Skeletal muscle tissue (tissue), 4 donors: ENCODE results near the gene R3HDM4. TPM values are rescaled to one million over a fixed set of nuclear protein-coding genes. Genes with fewer than 3 reads are reported as not detected.

ENCODE experiments used
- H3K27ac ChIP-seq: one replicate; pipeline ENCODE4 v1.7.0; 2013; ENCODE audit warnings: mild to moderate bottlenecking, low read depth, low read length, inconsistent platforms
- H3K27me3 ChIP-seq, 3 donors: one replicate each; pipeline ENCODE4 v1.7.0; 2013; ENCODE audit warnings: low read length in 3 of 3; ENCODE audit not compliant: control insufficient read depth in 3 of 3, insufficient read depth in 3 of 3
- H3K36me3 ChIP-seq, 3 donors: one replicate each; pipeline ENCODE4 v1.7.0; 2013; ENCODE audit warnings: low read length in 3 of 3; ENCODE audit not compliant: control insufficient read depth in 3 of 3, insufficient read depth in 3 of 3
- H3K4me1 ChIP-seq, 3 donors: one replicate each; pipeline ENCODE4 v1.7.0; 2013; ENCODE audit warnings: low read length in 3 of 3, mild to moderate bottlenecking in 3 of 3; ENCODE audit not compliant: control insufficient read depth in 3 of 3, insufficient read depth in 3 of 3
- H3K4me3 ChIP-seq, 3 donors: one replicate each; pipeline ENCODE4 v1.7.0; 2013; ENCODE audit warnings: low read length in 3 of 3
- H3K9ac ChIP-seq, 3 donors: one replicate each; pipeline ENCODE4 v1.7.0; 2013; ENCODE audit warnings: low read length in 3 of 3, mild to moderate bottlenecking in 3 of 3, moderate library complexity in 2 of 3, low read depth in 1 of 3
- H3K9me3 ChIP-seq, 3 donors: one replicate each; pipeline ENCODE4 v1.7.0; 2013; ENCODE audit warnings: low read length in 3 of 3; ENCODE audit not compliant: control insufficient read depth in 3 of 3
- total RNA-seq: library from RNA; depleted of rRNA; stranded (reverse); fragments of >200 nt; gene quantifications from one replicate; pipeline ENCODE4 v1.2.3, GENCODE V29; 2014
- donor health status: Osteomylitis.

The R3HDM4 gene
- total RNA-seq, 1 donor from 2014 or later, result 30.8 TPM

DNA sequence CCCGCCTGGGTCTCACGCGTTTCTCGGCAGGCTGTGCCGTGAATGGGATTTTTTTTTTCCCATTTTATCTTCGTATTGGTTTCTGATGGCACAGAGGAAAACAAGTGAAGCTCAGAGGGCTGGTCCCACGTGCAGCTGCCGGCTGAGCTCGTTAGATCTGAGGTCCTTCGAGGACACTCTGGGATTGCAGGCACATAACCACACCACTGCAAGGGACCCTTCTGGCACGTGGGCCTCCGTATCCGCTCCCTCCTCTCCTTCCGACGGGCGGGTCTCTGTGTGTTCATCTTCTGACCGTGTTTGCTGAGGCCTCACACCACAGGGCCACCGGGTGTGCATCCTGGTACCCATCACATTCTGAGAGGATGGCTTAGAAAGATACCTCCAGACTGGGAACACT is 36.9 kb downstream of the R3HDM4 start:
- Histone ChIP-seq H3K4me1 (peaks cover 0 to 4% (median 0%) of the 10 kb centered on the region in 3 donors), H3K36me3 (peaks cover 22 to 24% (median 24%) of the 10 kb centered on the region in 3 donors), H3K9me3 (no peaks in the 10 kb centered on the region), H3K27ac (no peak overlapping the region), H3K4me3 (no peak overlapping the region), H3K27me3 (no peaks in the 10 kb centered on the region), H3K9ac (no peak overlapping the region)

DNA sequence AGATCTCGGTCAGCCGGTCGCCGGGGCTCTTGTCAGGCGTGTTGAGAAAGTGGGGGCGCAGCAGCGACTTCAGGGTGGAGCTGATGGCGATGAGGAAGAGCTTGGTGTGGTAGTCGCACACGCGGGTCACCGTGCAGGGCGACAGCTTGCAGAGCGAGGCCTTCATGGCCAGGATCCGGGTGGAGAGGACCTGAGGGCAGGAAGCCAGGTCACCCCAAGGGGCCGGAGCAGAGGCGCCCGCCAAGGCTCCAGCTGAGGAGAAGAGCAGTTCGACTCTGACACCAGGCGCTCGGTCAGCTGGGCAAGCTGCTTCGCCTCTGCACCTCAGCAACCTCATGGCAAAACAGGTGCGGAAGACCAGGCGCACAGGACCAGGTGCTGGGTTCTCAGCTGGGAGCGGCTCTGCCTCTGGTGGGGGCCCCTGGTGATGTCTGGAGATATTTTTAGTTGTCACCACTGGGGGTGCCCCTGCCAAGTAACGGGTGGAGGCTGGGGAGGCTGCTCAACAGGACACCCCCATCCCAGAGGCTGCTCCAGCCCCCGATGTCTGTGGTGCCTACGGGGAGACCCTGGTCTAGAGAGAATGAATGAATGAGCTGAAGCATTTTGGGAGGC is 37.6 kb downstream of the R3HDM4 start:
- no peak overlapping the region for H3K27ac ChIP-seq
- no peak overlapping the region for H3K9ac ChIP-seq
- peaks cover 21 to 24% (median 22%) of the 10 kb centered on the region in 3 donors for H3K36me3 ChIP-seq
- H3K4me1 ChIP-seq, result peaks cover 0 to 4% (median 0%) of the 10 kb centered on the region in 3 donors
- H3K4me3 ChIP-seq, result no peak overlapping the region
- H3K9me3 ChIP-seq, result no peaks in the 10 kb centered on the region
- no peaks in the 10 kb centered on the region for H3K27me3 ChIP-seq

DNA sequence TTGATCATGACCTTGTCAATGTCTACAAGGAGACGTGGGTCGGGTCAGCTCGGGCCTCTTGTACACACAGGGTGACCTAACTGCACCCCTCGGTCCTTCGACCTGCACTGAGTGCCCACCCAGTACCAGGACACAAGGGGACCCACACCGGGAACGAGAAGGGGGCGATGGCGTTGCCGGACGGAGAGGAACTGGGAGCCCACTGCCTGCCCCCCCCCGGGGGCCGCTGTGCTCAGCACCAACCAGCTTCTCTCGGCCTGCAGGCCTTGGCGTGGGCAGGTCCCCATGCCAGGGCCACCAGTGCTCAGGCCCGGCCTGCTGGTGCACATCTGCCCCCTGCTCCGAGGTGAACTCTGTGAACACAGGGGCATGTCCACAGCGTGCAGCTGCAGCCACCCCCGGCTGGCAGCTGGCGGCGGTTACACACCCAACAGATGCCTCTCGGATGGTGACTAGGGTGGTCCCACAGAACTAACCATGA is 39.4 kb downstream of the R3HDM4 start:
- Histone ChIP-seq H3K4me1 (peaks cover 3 to 9% (median 4%) of the 10 kb centered on the region in 3 donors), H3K27ac (no peak overlapping the region), H3K27me3 (no peaks in the 10 kb centered on the region), H3K9ac (no peak overlapping the region), H3K4me3 (no peak overlapping the region), H3K36me3 (peaks cover 22 to 32% (median 22%) of the 10 kb centered on the region in 3 donors), H3K9me3 (no peaks in the 10 kb centered on the region)

DNA sequence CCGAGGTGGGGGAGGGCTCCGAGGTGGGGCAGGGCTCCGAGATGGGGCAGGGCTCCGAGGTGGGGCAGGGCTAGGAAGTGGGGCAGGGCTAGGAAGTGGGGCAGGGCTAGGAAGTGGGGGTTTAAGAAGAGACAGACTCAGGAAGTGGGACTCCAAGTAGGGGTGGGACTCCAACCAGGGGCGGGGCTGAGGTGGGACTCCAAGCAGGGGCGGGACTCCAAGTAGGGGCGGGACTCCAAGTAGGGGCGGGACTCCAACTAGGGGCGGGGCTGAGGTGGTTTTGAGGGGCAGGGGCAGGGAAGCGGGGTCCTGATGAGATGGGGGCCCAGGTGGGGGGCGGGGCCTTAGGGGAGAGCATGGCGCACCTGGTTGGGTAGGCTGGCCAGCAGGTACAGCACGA is 39.9 kb downstream of the R3HDM4 start:
- Histone ChIP-seq H3K36me3 (peaks cover 26 to 37% (median 28%) of the 10 kb centered on the region in 3 donors), H3K9ac (no peak overlapping the region), H3K9me3 (no peaks in the 10 kb centered on the region), H3K4me1 (peaks cover 3 to 9% (median 4%) of the 10 kb centered on the region in 3 donors), H3K27me3 (no peaks in the 10 kb centered on the region), H3K4me3 (no peak overlapping the region), H3K27ac (no peak overlapping the region)

DNA sequence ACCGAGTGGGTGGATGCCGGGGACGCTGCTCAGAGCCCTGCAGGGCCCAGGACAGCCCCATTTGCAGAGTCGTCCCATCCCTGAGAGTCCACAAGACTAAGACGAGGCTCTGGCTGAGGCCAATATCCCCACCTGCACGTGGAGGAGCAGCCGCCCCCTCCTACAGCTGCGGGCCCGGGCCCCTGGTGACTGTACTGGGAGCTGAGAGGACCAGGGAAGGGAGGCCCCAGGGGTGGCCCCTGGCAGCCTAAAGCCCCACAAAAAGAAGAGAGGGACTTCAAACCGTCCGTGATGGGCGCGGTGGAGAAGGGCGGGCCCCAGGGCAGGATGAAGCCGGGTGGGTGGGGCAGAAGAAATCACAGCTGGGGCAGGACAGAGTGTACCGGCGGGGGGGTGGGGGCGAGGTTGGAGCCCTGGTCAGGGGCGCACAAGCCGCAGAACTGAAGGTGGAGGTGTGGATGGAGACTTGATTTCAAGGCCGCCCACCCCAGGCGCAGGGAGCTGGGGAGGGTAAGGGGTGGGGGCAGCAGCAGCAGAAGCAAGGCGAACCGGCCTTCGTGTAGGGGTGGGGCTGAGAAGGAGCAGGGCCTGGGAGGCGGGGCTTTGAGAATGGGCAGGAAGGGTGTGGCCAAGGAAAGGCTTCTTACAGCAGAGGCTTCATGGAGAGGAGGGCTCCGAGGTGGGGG is 40.6 kb downstream of the R3HDM4 start:
- no peak overlapping the region for H3K27ac ChIP-seq
- no peaks in the 10 kb centered on the region for H3K9me3 ChIP-seq
- peak overlapping the region in 1 of 3 donors; percentile 16 for H3K9ac ChIP-seq
- no peak overlapping the region for H3K4me3 ChIP-seq
- H3K36me3 ChIP-seq, result peaks cover 33 to 43% (median 34%) of the 10 kb centered on the region in 3 donors
- H3K27me3 ChIP-seq, result no peaks in the 10 kb centered on the region
- H3K4me1 ChIP-seq, result peaks cover 3 to 9% (median 4%) of the 10 kb centered on the region in 3 donors

DNA sequence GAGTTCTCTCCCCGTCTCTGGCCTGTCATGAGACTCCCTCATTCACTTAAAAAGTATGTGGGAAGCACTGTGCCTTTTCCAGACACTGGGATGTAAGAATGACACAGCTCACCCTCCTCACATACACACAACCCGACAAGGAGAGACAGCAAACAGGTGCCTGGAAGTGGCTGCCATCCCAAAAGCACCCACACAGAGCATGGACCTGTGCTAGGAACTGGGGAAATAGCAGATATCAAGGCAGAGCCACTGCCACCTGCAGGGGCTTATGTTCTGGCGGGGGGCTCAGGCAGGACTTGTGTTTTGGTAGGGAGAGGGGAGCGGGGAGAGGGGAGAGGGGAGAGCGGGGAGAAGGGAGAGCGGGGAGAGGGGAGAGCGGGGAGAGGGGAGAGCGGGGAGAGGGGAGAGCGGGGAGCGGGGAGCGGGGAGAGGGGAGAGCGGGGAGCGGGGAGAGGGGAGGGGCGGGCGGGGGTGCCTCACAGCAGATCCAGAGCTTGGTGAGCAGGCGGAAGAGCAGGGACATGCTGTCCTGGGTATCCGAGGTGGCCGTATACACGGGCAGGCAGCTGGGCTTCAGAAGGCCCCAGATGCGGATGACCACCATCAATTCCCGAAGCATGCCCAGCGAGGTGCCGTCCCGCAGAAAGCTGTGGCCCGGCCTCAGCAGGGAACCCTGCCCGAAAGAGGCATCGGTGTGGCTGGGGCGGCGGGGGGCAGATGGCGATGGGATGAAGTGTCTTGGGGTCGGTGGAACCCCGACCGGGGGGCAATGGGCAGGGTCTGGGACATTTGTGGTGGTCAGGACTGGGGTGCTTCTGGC is 41.4 kb downstream of the R3HDM4 start:
- H3K27me3 ChIP-seq, result no peaks in the 10 kb centered on the region
- H3K9ac ChIP-seq, result peak overlapping the region in 1 of 3 donors; percentile 25
- H3K4me3 ChIP-seq, result no peak overlapping the region
- H3K9me3 ChIP-seq, result no peaks in the 10 kb centered on the region
- H3K36me3 ChIP-seq, result peaks cover 32 to 46% (median 34%) of the 10 kb centered on the region in 3 donors
- peaks cover 3 to 9% (median 4%) of the 10 kb centered on the region in 3 donors for H3K4me1 ChIP-seq
- H3K27ac ChIP-seq, result no peak overlapping the region

DNA sequence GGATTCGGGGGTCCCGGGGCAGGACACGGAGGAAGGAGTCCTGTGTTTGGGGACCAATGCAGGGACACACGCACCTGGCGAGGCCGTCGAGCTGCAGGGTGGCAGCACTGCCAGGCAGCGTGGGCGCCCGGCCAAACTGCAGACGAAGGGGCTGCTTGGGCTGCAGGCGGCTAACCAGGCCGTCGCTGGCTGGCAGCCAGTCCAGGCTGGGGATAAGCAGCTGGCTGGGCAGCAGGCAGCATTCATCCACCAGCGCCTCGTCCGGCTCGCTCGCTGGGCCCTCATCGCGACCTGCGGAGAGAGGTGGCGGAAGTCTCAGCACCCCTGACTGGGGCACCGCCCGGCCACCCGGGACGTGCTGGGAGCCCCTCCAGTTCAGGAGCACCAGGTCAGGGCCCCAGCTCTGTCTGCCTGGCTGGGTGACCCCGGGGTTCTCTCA is 42.0 kb downstream of the R3HDM4 start:
- Histone ChIP-seq H3K4me1 (peaks cover 3 to 9% (median 4%) of the 10 kb centered on the region in 3 donors), H3K27ac (no peak overlapping the region), H3K36me3 (peaks cover 28 to 42% (median 30%) of the 10 kb centered on the region in 3 donors), H3K9ac (no peak overlapping the region), H3K27me3 (no peaks in the 10 kb centered on the region), H3K4me3 (no peak overlapping the region), H3K9me3 (no peaks in the 10 kb centered on the region)

DNA sequence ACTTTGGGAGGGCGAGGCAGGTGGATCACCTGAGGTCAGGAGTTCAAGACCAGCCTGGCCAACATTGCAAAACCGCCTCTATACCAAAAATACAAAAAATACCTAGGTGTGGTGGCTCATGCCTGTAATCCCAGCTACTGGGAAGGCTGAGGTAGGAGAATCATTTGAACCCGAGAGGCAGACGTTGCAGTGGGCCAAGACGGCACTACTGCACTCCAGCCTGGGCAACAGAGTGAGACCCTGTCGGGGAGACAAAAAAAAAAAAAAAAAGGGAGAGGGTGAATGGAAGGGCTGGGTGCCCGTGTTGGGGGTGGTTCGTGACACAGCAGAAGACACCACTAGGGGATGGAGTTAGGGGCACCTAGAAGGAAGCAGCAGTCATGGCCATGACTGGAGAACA is 42.7 kb downstream of the R3HDM4 start:
- Histone ChIP-seq H3K4me1 (peaks cover 3 to 9% (median 4%) of the 10 kb centered on the region in 3 donors), H3K27ac (no peak overlapping the region), H3K36me3 (peaks cover 24 to 35% (median 30%) of the 10 kb centered on the region in 3 donors), H3K9me3 (no peaks in the 10 kb centered on the region), H3K27me3 (no peaks in the 10 kb centered on the region), H3K4me3 (no peak overlapping the region), H3K9ac (no peak overlapping the region)

DNA sequence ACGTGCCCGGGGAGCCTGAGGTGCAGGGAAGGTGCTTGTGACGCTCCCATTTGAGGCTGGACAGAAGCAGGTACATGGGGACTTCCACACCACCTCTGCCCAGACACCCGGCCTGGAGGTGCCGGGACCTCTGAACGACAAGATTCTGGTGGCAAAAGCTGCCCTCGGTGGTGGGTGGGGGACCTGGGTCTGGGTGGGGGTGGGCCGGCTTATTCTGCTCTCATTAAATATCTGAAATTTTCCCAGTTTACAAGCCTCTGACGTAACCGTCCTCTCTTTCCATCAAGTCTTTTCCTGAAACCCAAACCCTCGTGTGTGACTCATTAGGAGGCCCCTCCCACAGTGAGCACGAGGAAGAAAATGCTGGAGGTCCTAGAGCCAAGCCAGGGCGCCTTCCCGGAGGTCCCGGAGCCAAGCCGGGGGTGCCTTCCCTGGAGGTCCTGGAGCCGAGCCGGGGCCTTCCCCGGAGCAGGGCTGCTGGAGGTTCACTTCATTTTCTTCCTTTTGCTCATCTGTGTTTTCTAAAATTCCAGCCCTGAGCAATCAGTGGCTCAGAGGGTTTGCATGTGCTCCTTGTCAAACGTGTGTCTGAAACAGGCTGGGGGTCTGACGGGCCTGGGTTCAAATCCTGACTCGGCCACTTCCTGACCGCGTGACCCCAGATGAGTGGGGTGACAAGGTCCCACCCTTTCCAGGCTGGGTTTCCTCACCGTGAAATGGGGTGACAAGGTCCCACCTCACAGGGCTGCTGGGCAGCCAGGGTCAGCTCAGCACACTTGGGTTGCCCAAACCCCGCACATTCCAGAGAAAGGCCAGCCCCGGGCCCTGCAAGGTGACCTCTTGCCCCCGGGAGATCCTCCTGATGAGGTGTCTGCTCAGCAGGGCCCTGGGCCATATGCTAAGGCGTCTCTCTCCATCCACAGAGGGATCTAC is 43.5 kb downstream of the R3HDM4 start:
- Histone ChIP-seq H3K27me3 (no peaks in the 10 kb centered on the region), H3K36me3 (peaks cover 21 to 33% (median 28%) of the 10 kb centered on the region in 3 donors), H3K4me3 (no peak overlapping the region), H3K9me3 (no peaks in the 10 kb centered on the region), H3K9ac (no peak overlapping the region), H3K4me1 (peaks cover 3 to 9% (median 4%) of the 10 kb centered on the region in 3 donors), H3K27ac (peak overlapping the region; percentile 64)
